HUES48 (cell line): ENCODE data around the gene MARCHF3.
"Not testable (repeated sequence)": the region's sequence is repeated elsewhere in the genome, so short reads cannot be mapped to it uniquely, and the experiment has no call there.

Experiments used
- H3K27ac ChIP-seq: one replicate; pipeline ENCODE4 v1.7.0; 2013; ENCODE audit warnings: low read depth, low read length, inconsistent platforms
- H3K27me3 ChIP-seq: 2 replicates; pipeline ENCODE4 v1.6.1; 2013; ENCODE audit warnings: mild to moderate bottlenecking, low read length; ENCODE audit not compliant: control insufficient read depth, insufficient read depth
- H3K36me3 ChIP-seq: 2 replicates; pipeline ENCODE4 v1.6.1; 2013; ENCODE audit warnings: low read length; ENCODE audit not compliant: control insufficient read depth, insufficient read depth
- H3K4me1 ChIP-seq: 2 replicates; pipeline ENCODE4 v1.6.1; 2013; ENCODE audit warnings: mild to moderate bottlenecking, low read length; ENCODE audit not compliant: control insufficient read depth, insufficient read depth
- H3K4me3 ChIP-seq: 2 replicates; pipeline ENCODE4 v1.5.1; 2013; ENCODE audit warnings: mild to moderate bottlenecking, low read depth, low read length
- H3K9ac ChIP-seq: 2 replicates; pipeline ENCODE4 v1.6.1; 2013; ENCODE audit warnings: mild to moderate bottlenecking, low read depth, low read length, moderate library complexity
- H3K9me3 ChIP-seq: 2 replicates; pipeline ENCODE4 v1.6.1; 2013; ENCODE audit warnings: low read length; ENCODE audit not compliant: control insufficient read depth, insufficient read depth

Gene MARCHF3

DNA sequence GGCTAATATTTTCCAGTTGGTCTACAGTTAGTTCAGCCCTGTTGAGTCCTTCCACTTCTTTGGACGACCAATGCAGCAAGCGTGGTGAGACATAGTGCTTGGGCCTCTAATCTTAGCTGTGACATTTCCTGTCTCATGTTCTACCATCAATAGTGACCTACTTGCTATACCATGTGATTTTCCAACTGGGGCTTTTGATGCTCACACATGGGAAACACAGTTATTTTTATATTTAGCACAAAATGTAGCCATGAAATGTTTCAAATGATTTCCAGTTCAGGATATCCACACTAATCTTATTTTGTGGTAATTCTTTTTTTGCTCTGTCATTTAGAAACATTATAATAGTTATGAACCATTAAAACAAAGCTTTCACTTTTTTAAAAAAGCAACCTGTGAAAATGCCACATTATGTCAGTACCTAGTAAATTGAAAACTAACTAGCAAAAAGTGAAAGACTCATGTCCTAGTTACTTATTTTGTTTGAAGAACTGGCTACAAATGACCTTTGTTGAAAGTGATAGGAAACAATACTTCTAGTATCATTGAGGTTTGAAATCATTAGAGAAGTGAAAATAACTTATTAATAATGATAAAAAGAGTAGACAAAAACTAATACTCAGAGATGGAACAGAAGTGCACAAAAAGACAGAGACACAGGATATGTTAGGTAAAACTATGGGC lies 18.3 kb downstream of the MARCHF3 start:
- H3K9me3 ChIP-seq: no peaks in the 10 kb centered on the region
- no peaks in the 10 kb centered on the region for H3K27me3 ChIP-seq
- H3K4me1 ChIP-seq: peaks cover 5% of the 10 kb centered on the region
- no peaks in the 10 kb centered on the region for H3K36me3 ChIP-seq
- no peak overlapping the region for H3K27ac ChIP-seq
- no peak overlapping the region for H3K9ac ChIP-seq
- H3K4me3 ChIP-seq: no peak overlapping the region

- H3K36me3 ChIP-seq: no peaks in the 10 kb centered on the region
- H3K27ac ChIP-seq: no peak overlapping the region
- no peak overlapping the region for H3K4me3 ChIP-seq
- H3K27me3 ChIP-seq: no peaks in the 10 kb centered on the region
- peaks cover 5% of the 10 kb centered on the region for H3K4me1 ChIP-seq
- no peaks in the 10 kb centered on the region for H3K9me3 ChIP-seq
- H3K9ac ChIP-seq: no peak overlapping the region
Observed at GRCh38 chr5:127011153-127011552, 19.2 kb downstream of the MARCHF3 start.

DNA sequence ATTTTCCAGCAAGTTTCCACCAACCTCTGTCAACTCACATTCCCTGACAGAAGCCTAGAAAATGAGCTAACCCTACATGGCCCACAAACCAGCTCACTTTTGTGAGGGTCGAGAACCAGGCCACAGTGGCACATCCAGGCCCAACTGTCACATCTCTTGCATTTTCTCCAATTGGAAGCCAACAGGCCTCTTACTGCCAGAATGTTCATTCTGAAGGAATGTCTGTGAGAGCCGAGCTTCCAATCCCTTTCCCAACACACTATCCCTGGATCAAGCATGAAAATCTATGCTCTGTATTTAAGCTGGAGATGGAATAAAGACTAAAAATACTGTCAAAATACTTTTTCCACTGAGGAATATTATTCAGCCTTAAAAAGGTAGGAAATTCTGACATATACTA lies 20.0 kb downstream of the MARCHF3 start:
- Histone ChIP-seq H3K27me3 (no peaks in the 10 kb centered on the region), H3K9me3 (no peaks in the 10 kb centered on the region), H3K4me3 (no peak overlapping the region), H3K36me3 (no peaks in the 10 kb centered on the region), H3K9ac (no peak overlapping the region), H3K4me1 (peaks cover 4% of the 10 kb centered on the region), H3K27ac (no peak overlapping the region)

- no peak overlapping the region for H3K4me3 ChIP-seq
- H3K4me1 ChIP-seq: no peaks in the 10 kb centered on the region; the same call in 1 of the 2 replicates
- no peaks in the 10 kb centered on the region for H3K36me3 ChIP-seq
- no peaks in the 10 kb centered on the region for H3K9me3 ChIP-seq
- H3K27me3 ChIP-seq: no peaks in the 10 kb centered on the region
- H3K27ac ChIP-seq: no peak overlapping the region
- H3K9ac ChIP-seq: no peak overlapping the region
Observed at GRCh38 chr5:127009784-127010183, 20.6 kb downstream of the MARCHF3 start.

GRCh38 chr5:127008300-127008975 lies 21.9 kb downstream of the MARCHF3 start:
- Histone ChIP-seq H3K27me3 (no peaks in the 10 kb centered on the region), H3K4me1 (no peaks in the 10 kb centered on the region; the same call in 1 of the 2 replicates), H3K9me3 (no peaks in the 10 kb centered on the region), H3K36me3 (no peaks in the 10 kb centered on the region), H3K4me3 (no peak overlapping the region), H3K9ac (no peak overlapping the region), H3K27ac (no peak overlapping the region)

- H3K36me3 ChIP-seq: no peaks in the 10 kb centered on the region
- H3K27ac ChIP-seq: no peak overlapping the region
- H3K27me3 ChIP-seq: no peaks in the 10 kb centered on the region
- H3K9ac ChIP-seq: no peak overlapping the region
- H3K4me1 ChIP-seq: peaks cover under 1% of the 10 kb centered on the region; the same call in 1 of the 2 replicates
- no peak overlapping the region for H3K4me3 ChIP-seq
- no peaks in the 10 kb centered on the region for H3K9me3 ChIP-seq
Observed at GRCh38 chr5:127007522-127007921, 22.8 kb downstream of the MARCHF3 start.

GRCh38 chr5:127006744-127007143 lies 23.6 kb downstream of the MARCHF3 start:
- Histone ChIP-seq H3K9me3 (no peaks in the 10 kb centered on the region), H3K27ac (no peak overlapping the region), H3K4me3 (no peak overlapping the region), H3K36me3 (no peaks in the 10 kb centered on the region), H3K27me3 (no peaks in the 10 kb centered on the region), H3K9ac (no peak overlapping the region), H3K4me1 (peaks cover 3% of the 10 kb centered on the region; the same call in 1 of the 2 replicates)

DNA sequence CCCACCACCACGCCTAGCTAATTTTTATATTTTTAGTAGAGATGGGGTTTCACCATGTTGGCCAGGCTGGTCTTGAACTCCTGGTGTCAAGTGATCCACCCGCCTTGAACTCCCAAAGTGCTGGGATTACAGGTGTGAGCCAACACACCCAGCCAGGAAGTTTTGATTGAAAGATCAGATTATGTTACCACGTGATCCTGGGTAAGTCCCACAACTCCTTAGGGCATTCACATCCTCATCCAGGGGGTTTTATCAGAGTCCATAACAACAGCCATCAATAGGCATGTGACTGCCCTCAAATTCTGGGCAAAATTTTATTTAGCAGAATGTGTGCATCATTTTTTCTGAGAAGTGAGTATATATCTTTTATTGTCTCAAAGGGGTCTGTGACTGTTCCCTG lies 25.1 kb downstream of the MARCHF3 start:
- not testable (repeated sequence) for H3K27me3 ChIP-seq, H3K36me3 ChIP-seq, H3K4me1 ChIP-seq, H3K27ac ChIP-seq, H3K9ac ChIP-seq, H3K4me3 ChIP-seq, H3K9me3 ChIP-seq

GRCh38 chr5:127004721-127005120 lies 25.6 kb downstream of the MARCHF3 start:
- Histone ChIP-seq H3K4me3 (no peak overlapping the region), H3K27me3 (no peaks in the 10 kb centered on the region), H3K4me1 (peaks cover 3% of the 10 kb centered on the region; the same call in 1 of the 2 replicates), H3K27ac (no peak overlapping the region), H3K9ac (no peak overlapping the region), H3K9me3 (no peaks in the 10 kb centered on the region), H3K36me3 (no peaks in the 10 kb centered on the region)

DNA sequence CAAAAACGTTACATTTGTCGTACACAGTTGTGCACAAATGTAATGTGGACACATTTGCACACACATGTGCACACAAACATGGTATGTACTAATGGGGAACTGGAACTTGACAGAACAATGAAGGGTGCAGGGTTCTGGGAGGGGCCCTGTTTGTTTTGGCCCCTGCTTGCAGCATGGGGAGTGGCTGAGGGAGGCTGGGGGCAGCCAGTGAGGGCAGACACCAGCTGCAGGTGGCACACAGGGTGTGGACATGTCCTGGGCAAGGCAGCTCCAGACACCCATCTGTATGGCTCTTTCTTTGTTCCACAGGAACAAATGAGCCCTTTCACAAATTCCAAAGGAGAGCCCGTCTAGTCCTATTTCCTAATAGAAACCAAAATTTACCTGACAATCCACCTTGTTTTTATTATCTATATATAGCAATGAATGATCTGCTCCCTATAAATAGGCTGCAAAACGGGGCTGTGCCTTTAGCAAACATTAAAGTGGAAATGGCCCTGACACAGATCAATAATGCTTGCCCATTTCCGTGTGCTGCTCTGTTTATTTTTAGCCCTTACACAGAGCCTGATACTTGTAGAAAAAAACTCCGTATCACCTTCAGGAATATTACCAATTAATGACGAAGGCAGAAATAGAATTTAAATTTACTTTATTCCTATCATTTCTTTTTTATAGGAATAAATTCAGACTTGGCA lies 26.4 kb downstream of the MARCHF3 start:
- Histone ChIP-seq H3K4me1 (peaks cover 3% of the 10 kb centered on the region; the same call in 1 of the 2 replicates), H3K27ac (no peak overlapping the region), H3K36me3 (no peaks in the 10 kb centered on the region), H3K9me3 (no peaks in the 10 kb centered on the region), H3K27me3 (no peaks in the 10 kb centered on the region), H3K9ac (no peak overlapping the region), H3K4me3 (no peak overlapping the region)

- Histone ChIP-seq H3K27ac (no peak overlapping the region), H3K27me3 (no peaks in the 10 kb centered on the region), H3K4me1 (peaks cover 3% of the 10 kb centered on the region; the same call in 1 of the 2 replicates), H3K36me3 (no peaks in the 10 kb centered on the region), H3K9ac (no peak overlapping the region), H3K9me3 (no peaks in the 10 kb centered on the region), H3K4me3 (no peak overlapping the region)
Observed at GRCh38 chr5:127002390-127002789, 28.0 kb downstream of the MARCHF3 start.
